Lower lobe of right lung (tissue), 2 donors: ENCODE results near the gene KDM4B. TPM values are rescaled to one million over a fixed set of nuclear protein-coding genes. Genes with fewer than 3 reads are reported as not detected.

Source experiments
- ATAC-seq, 2 donors: fragments of 200-7000 bp; cut with Tn5 transposase; one replicate each; pipeline ENCODE4 v1.9.1; 2020 to 2022; ENCODE audit warnings: mild to moderate bottlenecking in 2 of 2, moderate library complexity in 2 of 2
- DNase-seq: peaks from one replicate; pipeline ENCODE4 v3.0.0-alpha.2; 2020
- H3K27ac ChIP-seq: fragments of 200-600 bp; one replicate; pipeline ENCODE4 v1.8.0; 2022
- H3K27me3 ChIP-seq: fragments of 200-600 bp; one replicate; pipeline ENCODE4 v1.8.0; 2022; ENCODE audit warnings: low read depth
- H3K36me3 ChIP-seq: fragments of 200-600 bp; one replicate; pipeline ENCODE4 v1.8.0; 2022; ENCODE audit warnings: mild to moderate bottlenecking
- H3K4me1 ChIP-seq: fragments of 200-600 bp; one replicate; pipeline ENCODE4 v1.8.0; 2022
- H3K4me3 ChIP-seq: fragments of 200-600 bp; one replicate; pipeline ENCODE4 v1.8.0; 2022; ENCODE audit warnings: mild to moderate bottlenecking
- H3K9me3 ChIP-seq: fragments of 200-600 bp; one replicate; pipeline ENCODE4 v1.8.0; 2022
- intact Hi-C: fragments of 100-400 bp; cut with DNase I; formaldehyde crosslinking; loops from one replicate; pipeline ENCODE4 v1.11.0; 2022
- total RNA-seq: library from RNA; stranded (reverse); fragmentation: NEBNext Ultra II Directional; extraction: Animal tissue kit (Norgen Biotek cat#: 25700); gene quantifications from one replicate; pipeline ENCODE4 v1.2.1, GENCODE V29; 2021
- TF ChIP-seq, protein P1 (sequence below): fragments of 200-600 bp; IDR thresholded peaks from one replicate; pipeline ENCODE4 v1.8.0; 2022; ENCODE audit warnings: antibody characterized with exemption, mild to moderate bottlenecking
- donor health status: DM: no; HTN: yes; CAD: no; lungs with severe emphysema.

KDM4B gene
- total RNA-seq, 1 donor from 2014 or later, result 40.3 TPM

DNA sequence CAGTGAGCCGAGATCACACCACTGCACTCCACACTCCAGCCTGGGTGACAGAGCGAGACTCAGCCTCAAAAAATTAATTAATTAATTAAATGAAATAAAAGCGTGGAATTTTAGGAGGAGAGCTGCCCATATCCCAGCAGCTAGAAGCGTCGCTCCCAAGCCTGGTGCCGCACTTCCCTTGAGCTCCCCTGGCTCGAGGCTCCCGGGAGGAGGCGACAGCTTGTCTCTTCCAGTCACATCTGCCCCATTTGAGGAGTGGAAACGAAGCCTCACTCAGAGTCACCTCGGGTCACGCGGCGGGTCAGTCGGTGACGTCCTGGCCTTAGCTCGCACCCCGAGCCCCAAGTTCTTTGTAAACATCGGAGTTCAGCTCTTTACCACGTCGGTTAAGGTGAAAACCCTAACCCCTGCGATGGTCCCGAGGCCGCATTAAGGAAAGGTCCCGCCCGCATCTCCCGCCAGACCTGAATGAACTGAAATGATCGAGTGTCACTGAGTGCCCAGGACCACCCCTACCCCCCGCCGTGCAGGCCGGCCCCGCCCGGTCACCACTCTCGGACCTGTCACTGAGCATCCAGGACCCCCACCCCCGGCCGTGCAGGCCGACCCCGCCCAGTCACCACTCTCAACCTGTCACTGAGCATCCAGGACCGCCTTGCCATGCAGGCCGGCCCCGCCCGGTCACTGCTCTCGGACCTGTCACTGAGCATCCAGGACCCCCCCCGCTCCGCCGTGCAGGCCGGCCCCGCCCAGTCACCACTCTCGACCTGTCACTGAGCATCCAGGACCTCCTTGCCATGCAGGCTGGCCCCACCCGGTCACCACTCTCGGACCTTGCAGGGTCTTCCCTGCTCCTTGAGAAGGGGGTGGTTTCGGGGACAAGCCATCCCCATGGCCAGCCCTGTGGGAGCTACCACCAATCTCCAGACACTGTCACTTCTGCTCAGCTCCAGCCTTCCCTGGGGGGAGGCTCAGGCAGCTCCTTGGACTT lies 176.9 kb downstream of the KDM4B start:
- Histone ChIP-seq H3K27me3 (no peaks in the 10 kb centered on the region), H3K36me3 (peaks cover 90% of the 10 kb centered on the region), H3K9me3 (no peaks in the 10 kb centered on the region), H3K4me1 (no peaks in the 10 kb centered on the region), H3K4me3 (no peak overlapping the region), H3K27ac (no peak overlapping the region)
- TF ChIP-seq, protein P1, sequence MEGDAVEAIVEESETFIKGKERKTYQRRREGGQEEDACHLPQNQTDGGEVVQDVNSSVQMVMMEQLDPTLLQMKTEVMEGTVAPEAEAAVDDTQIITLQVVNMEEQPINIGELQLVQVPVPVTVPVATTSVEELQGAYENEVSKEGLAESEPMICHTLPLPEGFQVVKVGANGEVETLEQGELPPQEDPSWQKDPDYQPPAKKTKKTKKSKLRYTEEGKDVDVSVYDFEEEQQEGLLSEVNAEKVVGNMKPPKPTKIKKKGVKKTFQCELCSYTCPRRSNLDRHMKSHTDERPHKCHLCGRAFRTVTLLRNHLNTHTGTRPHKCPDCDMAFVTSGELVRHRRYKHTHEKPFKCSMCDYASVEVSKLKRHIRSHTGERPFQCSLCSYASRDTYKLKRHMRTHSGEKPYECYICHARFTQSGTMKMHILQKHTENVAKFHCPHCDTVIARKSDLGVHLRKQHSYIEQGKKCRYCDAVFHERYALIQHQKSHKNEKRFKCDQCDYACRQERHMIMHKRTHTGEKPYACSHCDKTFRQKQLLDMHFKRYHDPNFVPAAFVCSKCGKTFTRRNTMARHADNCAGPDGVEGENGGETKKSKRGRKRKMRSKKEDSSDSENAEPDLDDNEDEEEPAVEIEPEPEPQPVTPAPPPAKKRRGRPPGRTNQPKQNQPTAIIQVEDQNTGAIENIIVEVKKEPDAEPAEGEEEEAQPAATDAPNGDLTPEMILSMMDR, result no peak
- ATAC-seq (no peak), DNase-seq (peak; percentile 37)
- intact Hi-C loops, result no loop called here

DNA sequence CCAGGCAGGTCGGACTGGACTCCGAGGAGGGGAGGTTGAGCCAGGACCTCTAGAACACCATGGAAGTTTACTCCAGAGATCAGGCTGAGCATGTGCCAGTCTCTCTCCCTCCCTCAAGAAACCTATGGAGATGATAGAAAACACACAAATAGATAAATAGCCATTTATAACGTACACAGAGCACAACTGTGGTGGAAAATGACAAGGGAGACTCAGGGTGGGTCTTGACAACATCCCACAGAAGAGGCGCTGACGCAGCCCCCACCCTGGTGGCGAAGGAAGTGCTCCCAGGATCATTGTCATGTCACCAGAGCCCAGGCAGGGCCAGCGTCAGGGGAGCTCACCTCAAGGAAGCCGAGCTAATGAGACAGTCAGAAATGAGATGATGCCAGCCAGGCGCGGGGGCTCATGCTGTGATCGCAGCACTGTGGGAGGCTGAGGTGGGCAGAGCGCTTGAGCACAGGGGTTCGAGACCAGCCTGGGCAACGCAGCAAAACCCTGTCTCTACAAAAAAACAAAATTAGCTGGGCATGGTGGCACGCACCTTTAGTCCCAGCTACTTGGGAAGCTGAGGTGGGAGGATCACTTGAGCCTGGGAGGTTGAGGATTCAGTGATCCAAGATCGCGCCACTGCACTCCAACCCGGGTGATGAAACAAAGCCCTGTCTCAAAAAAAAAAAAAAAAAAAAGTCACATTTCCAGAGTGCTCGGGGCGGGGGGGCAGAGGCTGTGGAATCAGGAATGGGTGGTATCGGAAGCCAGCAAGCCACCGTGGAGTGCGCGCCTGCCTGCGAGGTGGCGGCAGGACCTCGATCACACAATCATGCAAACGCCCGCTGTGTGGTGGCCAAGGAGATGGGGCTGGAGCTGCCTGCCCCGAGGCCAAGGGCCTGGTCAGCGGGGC lies 178.4 kb downstream of the KDM4B start:
- Histone ChIP-seq H3K27me3 (no peaks in the 10 kb centered on the region), H3K4me1 (no peaks in the 10 kb centered on the region), H3K27ac (no peak overlapping the region), H3K9me3 (no peaks in the 10 kb centered on the region), H3K4me3 (no peak overlapping the region), H3K36me3 (peaks cover 95% of the 10 kb centered on the region)
- ATAC-seq (no peak), DNase-seq (peak; percentile 34)
- intact Hi-C loops, result no loop called here
- TF ChIP-seq, protein P1, result no peak

DNA sequence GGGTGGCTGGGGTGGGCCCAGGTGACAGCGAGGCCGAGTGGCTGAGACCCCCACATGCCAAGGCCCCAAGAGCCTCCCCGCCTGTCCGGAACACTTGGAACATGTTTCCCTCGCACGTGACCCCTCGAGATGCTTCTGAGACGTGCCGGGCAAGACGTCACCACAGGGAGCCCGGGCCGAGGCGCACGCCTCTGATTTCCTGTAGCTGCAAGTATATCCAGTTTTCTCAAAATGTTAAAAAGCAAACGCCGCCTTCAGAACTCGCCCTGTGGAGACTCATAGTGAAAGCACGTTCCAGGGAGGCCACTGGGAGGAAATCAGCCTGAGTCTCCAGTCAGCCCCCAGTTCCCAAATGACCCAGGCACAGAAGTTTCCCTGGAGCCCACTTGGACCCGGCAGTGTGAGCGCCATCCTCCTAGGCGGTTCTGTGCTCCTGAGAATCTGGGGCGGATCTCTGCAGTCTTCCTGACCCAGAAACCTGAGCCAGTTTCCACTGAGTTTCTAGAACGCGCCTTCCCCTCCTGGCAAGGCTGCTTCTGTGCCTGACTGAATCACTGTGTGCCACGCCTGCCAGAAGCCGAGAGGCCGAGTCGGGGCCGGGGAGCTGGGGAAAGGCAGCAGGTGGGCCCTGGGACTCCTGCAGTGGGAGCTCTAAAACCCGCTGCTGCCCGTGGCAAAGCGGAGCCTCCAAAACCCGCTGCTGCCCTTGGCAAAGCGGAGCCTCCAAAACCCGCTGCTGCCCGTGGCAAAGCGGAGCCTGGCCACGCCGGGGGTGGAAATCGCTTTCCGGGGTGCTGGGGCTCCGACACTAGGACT lies 179.3 kb downstream of the KDM4B start:
- Histone ChIP-seq H3K9me3 (no peaks in the 10 kb centered on the region), H3K27ac (no peak overlapping the region), H3K4me3 (no peak overlapping the region), H3K4me1 (no peaks in the 10 kb centered on the region), H3K27me3 (no peaks in the 10 kb centered on the region), H3K36me3 (peaks cover 88% of the 10 kb centered on the region)
- DNase-seq (no peak), ATAC-seq (no peak)
- intact Hi-C loops, result no loop called here
- TF ChIP-seq, protein P1, result no peak

DNA sequence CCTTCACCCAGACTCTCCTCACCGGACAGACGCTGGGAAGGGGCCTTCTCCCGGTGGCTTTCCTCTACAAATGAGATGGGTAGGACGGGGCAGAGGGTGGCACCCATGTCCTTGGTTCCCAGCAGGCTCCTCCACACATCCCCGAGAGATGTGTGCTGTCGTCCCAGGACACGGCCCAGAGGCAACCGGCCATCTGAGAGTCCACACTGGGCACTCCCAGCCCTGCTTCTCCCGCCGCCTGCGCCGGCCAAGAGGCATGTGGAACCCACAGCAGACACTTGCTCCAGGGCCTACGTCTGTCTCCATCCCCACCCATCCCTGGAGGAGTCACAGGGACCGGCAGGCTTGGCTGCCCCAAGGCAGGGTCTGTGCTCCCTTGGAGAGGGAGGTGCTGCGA lies 179.9 kb downstream of the KDM4B start:
- TF ChIP-seq, protein P1, result no peak
- H3K9me3 ChIP-seq, result no peaks in the 10 kb centered on the region
- peaks cover 85% of the 10 kb centered on the region for H3K36me3 ChIP-seq
- DNase-seq (no peak), ATAC-seq (no peak)
- intact Hi-C loops, result no loop called here
- no peaks in the 10 kb centered on the region for H3K27me3 ChIP-seq
- no peaks in the 10 kb centered on the region for H3K4me1 ChIP-seq
- H3K27ac ChIP-seq, result no peak overlapping the region
- no peak overlapping the region for H3K4me3 ChIP-seq

DNA sequence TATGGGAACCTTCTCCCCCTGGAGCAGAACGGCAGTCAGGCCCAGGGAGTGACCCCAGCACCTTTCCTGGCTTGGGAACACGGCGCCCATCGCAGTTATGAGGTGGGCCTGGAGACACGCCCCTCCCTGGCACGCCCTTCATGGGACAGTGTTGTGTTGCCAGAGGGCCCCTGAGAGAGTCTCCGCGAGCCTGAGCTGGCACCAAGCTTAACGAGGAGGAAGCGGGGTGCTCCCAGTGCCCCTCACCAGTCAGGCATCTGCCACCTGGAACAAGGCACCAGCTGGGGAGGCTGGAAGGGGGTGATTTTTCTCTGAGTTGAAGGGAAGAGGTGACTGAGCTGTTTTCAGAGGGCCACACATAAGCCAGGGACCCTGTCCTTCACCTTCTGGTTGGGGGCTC lies 180.6 kb downstream of the KDM4B start:
- ATAC-seq, result no peak
- Histone ChIP-seq H3K4me3 (no peak overlapping the region), H3K27me3 (no peaks in the 10 kb centered on the region), H3K27ac (no peak overlapping the region), H3K36me3 (peaks cover 77% of the 10 kb centered on the region), H3K4me1 (no peaks in the 10 kb centered on the region), H3K9me3 (no peaks in the 10 kb centered on the region)
- no peak for DNase-seq
- TF ChIP-seq, protein P1, result no peak
- intact Hi-C loops, result no loop called here
